B cell (primary cell): Measurements from ENCODE around the gene NUDT19. TPM values are rescaled to one million over a fixed set of nuclear protein-coding genes. Genes with fewer than 3 reads are reported as not detected.
"Not testable (repeated sequence)": the region's sequence is repeated elsewhere in the genome, so short reads cannot be mapped to it uniquely, and the experiment has no call there.

ENCODE experiments used
- ATAC-seq: fragments of 200-7000 bp; cut with Tn5 transposase; one replicate; pipeline ENCODE4 v1.10.0; 2021; ENCODE audit warnings: low read depth, mild to moderate bottlenecking, moderate number of reproducible peaks, moderate library complexity
- CTCF ChIA-PET: fragments of 350-600 bp; sonication (Branson Sonifier 250); formaldehyde crosslinking; loops from one replicate; lab custom pipeline; 2021; ENCODE audit warnings: antibody characterized with exemption, inconsistent platforms; lab: Charles Lee
- POLR2A ChIA-PET: fragments of 350-600 bp; sonication (Branson Sonifier 250); formaldehyde crosslinking; loops from one replicate; lab custom pipeline; 2021; ENCODE audit warnings: antibody characterized with exemption; lab: Charles Lee
- DNase-seq: peaks from one replicate; pipeline ENCODE4 v3.0.0; 2013
- H2AFZ ChIP-seq: 2 replicates; pipeline ENCODE4 v1.6.1; 2012; ENCODE audit warnings: mild to moderate bottlenecking, low read depth, low read length; ENCODE audit not compliant: insufficient read depth, poor library complexity, severe bottlenecking
- H3K27ac ChIP-seq, 2 donors: 1 replicate in 1 of 2; 2 replicates in 1 of 2; pipeline ENCODE4 v1.5.1; 2012 to 2013; ENCODE audit warnings: low read length in 2 of 2, mild to moderate bottlenecking in 2 of 2, moderate library complexity in 1 of 2
- H3K27me3 ChIP-seq, 4 experiments: fragments of 200-600 bp in 1 of 4; sonication (generic) in 1 of 4; replicated peaks in 1 of 4; 1 replicate in 2 of 4; 2 replicates in 2 of 4; pipeline versions ENCODE4 v1.6.1 to v1.7.0; 2013 to 2016; ENCODE audit warnings: low read length in 3 of 4, mild to moderate bottlenecking in 2 of 4, mixed read lengths in 1 of 4, moderate library complexity in 1 of 4; ENCODE audit not compliant: insufficient read depth in 4 of 4, control insufficient read depth in 3 of 4; ENCODE audit errors: control extremely low read depth in 1 of 4
- H3K36me3 ChIP-seq, 2 experiments: replicated peaks in 1 of 2; 1 replicate in 1 of 2; 2 replicates in 1 of 2; pipeline versions ENCODE4 v1.6.1 to v1.7.1; 2013; ENCODE audit warnings: low read length in 1 of 2; ENCODE audit not compliant: insufficient read depth in 2 of 2, control insufficient read depth in 1 of 2; ENCODE audit errors: control extremely low read depth in 1 of 2, extremely low read depth in 1 of 2
- H3K4me1 ChIP-seq, 2 donors: fragments of 200-600 bp in 1 of 2; sonication (generic) in 1 of 2; 1 replicate in 1 of 2; 2 replicates in 1 of 2; pipeline versions ENCODE4 v1.5.1 to v1.6.1; 2013 to 2017; ENCODE audit warnings: low read length in 2 of 2; ENCODE audit not compliant: control insufficient read depth in 2 of 2, insufficient read depth in 2 of 2
- H3K4me2 ChIP-seq: replicated peaks from 2 replicates; pipeline ENCODE3; 2012; ENCODE audit warnings: mild to moderate bottlenecking, low read depth, low read length; ENCODE audit not compliant: poor library complexity, severe bottlenecking
- H3K4me3 ChIP-seq, 5 experiments: fragments of 200-600 bp in 1 of 5; sonication (generic) in 1 of 5; 1 replicate in 3 of 5; 2 replicates in 2 of 5; pipeline versions ENCODE4 v1.5.1 to v1.7.0; 2011 to 2016; ENCODE audit warnings: low read length in 4 of 5, mild to moderate bottlenecking in 4 of 5, low read depth in 2 of 5, control low read depth in 1 of 5, moderate library complexity in 1 of 5; ENCODE audit not compliant: insufficient read depth in 1 of 5; ENCODE audit errors: control extremely low read depth in 1 of 5, extremely low read depth in 1 of 5
- H3K79me2 ChIP-seq: fragments of 200-600 bp; sonication (generic); one replicate; pipeline ENCODE4 v1.6.0; 2016; ENCODE audit warnings: low read length; ENCODE audit not compliant: control insufficient read depth, insufficient read depth
- H3K9ac ChIP-seq: fragments of 200-600 bp; sonication (generic); 2 replicates; pipeline ENCODE4 v1.6.1; 2017; ENCODE audit warnings: mild to moderate bottlenecking, low read length, moderate library complexity
- H3K9me3 ChIP-seq, 3 donors: one replicate each; pipeline versions ENCODE4 v1.6.1 to v1.7.1; 2013; ENCODE audit warnings: low read length in 2 of 3; ENCODE audit not compliant: control insufficient read depth in 2 of 3, insufficient read depth in 1 of 3; ENCODE audit errors: control extremely low read depth in 1 of 3
- H4K20me1 ChIP-seq: 2 replicates; pipeline ENCODE4 v1.6.0; 2012; ENCODE audit warnings: mild to moderate bottlenecking, low read length; ENCODE audit not compliant: insufficient read depth, control insufficient read depth, poor library complexity, severe bottlenecking
- H3K27ac Mint-ChIP-seq: one replicate; pipeline ENCODE4 v1.8.0; 2021; ENCODE audit warnings: mixed read lengths
- H3K27me3 Mint-ChIP-seq: one replicate; pipeline ENCODE4 v1.8.0; 2021; ENCODE audit warnings: mixed read lengths
- H3K4me1 Mint-ChIP-seq: one replicate; pipeline ENCODE4 v1.8.0; 2021; ENCODE audit warnings: mixed read lengths
- H3K4me3 Mint-ChIP-seq: one replicate; pipeline ENCODE4 v1.8.0; 2021; ENCODE audit warnings: mixed read lengths
- H3K9me3 Mint-ChIP-seq: one replicate; pipeline ENCODE4 v1.8.0; 2022; ENCODE audit warnings: mixed read lengths; ENCODE audit not compliant: insufficient read depth
- CTCF ChIP-seq: fragments of 200-600 bp; IDR thresholded peaks from one replicate; pipeline ENCODE4 v1.8.0; 2022; ENCODE audit warnings: antibody characterized with exemption, mild to moderate bottlenecking
- EZH2 ChIP-seq: IDR thresholded peaks from 2 replicates; pipeline ENCODE4 v1.6.1; 2012; ENCODE audit warnings: borderline replicate concordance, low read depth, mild to moderate bottlenecking, moderate library complexity, low read length; ENCODE audit not compliant: insufficient read depth, poor library complexity, severe bottlenecking
- whole genome bisulfite sequencing: methylation state at CpG from one replicate; pipeline ENCODE4 v1.1.5; 2013; ENCODE audit warnings: missing lambda C conversion rate; ENCODE audit not compliant: insufficient coverage; 5-methylcytosine and 5-hydroxymethylcytosine counted together
- intact Hi-C: fragments of 100-400 bp; cut with micrococcal nuclease; formaldehyde crosslinking; loops from one replicate; pipeline ENCODE4 v1.10.0; 2022
- polyA plus RNA-seq: library from polyadenylated mRNA; depleted of rRNA; stranded (reverse); fragments of >200 nt; gene quantifications from 2 replicates; pipeline ENCODE4 v1.2.3, GENCODE V29; 2012
- total RNA-seq, 2 donors: library from RNA; stranded (reverse); fragments of 120-200 nt in 1 of 2; gene quantifications; 1 replicate in 1 of 2; 2 replicates in 1 of 2; pipeline versions ENCODE4 v1.2.3 to v1.2.4, GENCODE V29; 2013 to 2022

NUDT19 gene
- total and polyA plus RNA-seq, 2 donors (not counting 1 experiment from before 2014, with no cell fraction given): 3.6 to 7.1 TPM

- no peak overlapping the region for H3K4me3 ChIP-seq
- H3K9me3 ChIP-seq: no peaks in the 10 kb centered on the region
- ATAC-seq: no peak
- H3K27ac ChIP-seq: no peak overlapping the region
- peaks cover 4 to 51% of the 10 kb centered on the region in 2 experiments for H3K36me3 ChIP-seq
- Mint-ChIP-seq H3K27ac (no peak overlapping the region), H3K4me3 (no peak overlapping the region), H3K4me1 (no peaks in the 10 kb centered on the region), H3K27me3 (no peaks in the 10 kb centered on the region), H3K9me3 (no peaks in the 10 kb centered on the region)
- no peaks in the 10 kb centered on the region for H3K4me1 ChIP-seq
- H3K79me2 ChIP-seq: peaks cover 9% of the 10 kb centered on the region
- H4K20me1 ChIP-seq: no peaks in the 10 kb centered on the region
- POLR2A ChIA-PET: no interaction called here
- CTCF ChIA-PET: no interaction called here
- intact Hi-C loops: no loop called here
- no peak for DNase-seq
- no peak overlapping the region for H3K9ac ChIP-seq
- no peaks in the 10 kb centered on the region for H3K27me3 ChIP-seq
- TF ChIP-seq EZH2 (no peak), CTCF (no peak)
- WGBS: 79% methylated on average over 7 of the region's 12 CpGs
- no peak overlapping the region for H2AFZ ChIP-seq
- H3K4me2 ChIP-seq: no peak overlapping the region
Measured at GRCh38 chr19:32652894-32653598, 38.6 kb upstream of the NUDT19 start.

GRCh38 chr19:32653599-32653915, 38.1 kb upstream of the NUDT19 start:
- Mint-ChIP-seq H3K4me3 (no peak overlapping the region), H3K9me3 (no peaks in the 10 kb centered on the region), H3K27ac (no peak overlapping the region), H3K4me1 (no peaks in the 10 kb centered on the region), H3K27me3 (no peaks in the 10 kb centered on the region)
- H3K9ac ChIP-seq: no peak overlapping the region
- ChIA-PET CTCF (no interaction called here), POLR2A (no interaction called here)
- no peaks in the 10 kb centered on the region for H3K4me1 ChIP-seq
- H3K79me2 ChIP-seq: peaks cover 9% of the 10 kb centered on the region
- H2AFZ ChIP-seq: no peak overlapping the region
- ATAC-seq: no peak
- H3K4me3 ChIP-seq: no peak overlapping the region
- no peaks in the 10 kb centered on the region for H4K20me1 ChIP-seq
- DNase-seq: no peak
- WGBS: 100% methylated on average over 5 of the region's 15 CpGs
- no peak overlapping the region for H3K4me2 ChIP-seq
- no peak overlapping the region for H3K27ac ChIP-seq
- TF ChIP-seq CTCF: no peak
- H3K27me3 ChIP-seq: no peaks in the 10 kb centered on the region
- intact Hi-C loops: no loop called here
- peaks cover 2 to 48% of the 10 kb centered on the region in 2 experiments for H3K36me3 ChIP-seq
- H3K9me3 ChIP-seq: no peaks in the 10 kb centered on the region

GRCh38 chr19:32656379-32656778, 35.2 kb upstream of the NUDT19 start:
- CTCF ChIA-PET: interaction anchor here (0.7 kb wide), 1 partner anchor 69 kb away, joined by 4 read pairs; no protein-coding TSS in a partner anchor
- H3K36me3 ChIP-seq: peaks cover 0 to 34% of the 10 kb centered on the region in 2 experiments
- POLR2A ChIA-PET: interaction anchor here (0.6 kb wide), 1 partner anchor 8 kb away, joined by 5 read pairs; no protein-coding TSS in a partner anchor
- H3K4me2 ChIP-seq, H3K27ac Mint-ChIP-seq, H3K9me3 ChIP-seq, H4K20me1 ChIP-seq, H3K27me3 ChIP-seq, H3K9ac ChIP-seq, H3K9me3 Mint-ChIP-seq, H3K4me3 Mint-ChIP-seq, H2AFZ ChIP-seq, DNase-seq, H3K4me1 ChIP-seq, H3K4me3 ChIP-seq, H3K4me1 Mint-ChIP-seq, H3K27me3 Mint-ChIP-seq, ATAC-seq, intact Hi-C loops, H3K27ac ChIP-seq: not testable (repeated sequence)
- H3K79me2 ChIP-seq: peaks cover 15% of the 10 kb centered on the region
- WGBS: 100% methylated on average over 7 of the region's 8 CpGs
